Stomach (tissue), 9 donors: ENCODE measurements around the gene STX10. TPM values are rescaled to one million over a fixed set of nuclear protein-coding genes. Genes with fewer than 3 reads are reported as not detected.
A peak's percentile ranks its signal among the peaks of the same experiment; 100 is the strongest.

Experiments used
- DNase-seq, 2 donors: peaks; one replicate each; pipeline versions ENCODE4 v3.0.0 to v3.0.0-alpha.2; 2013 to 2019
- H3K27ac ChIP-seq, 5 donors: fragments of 200-600 bp in 4 of 5; sonication (generic) in 4 of 5; one replicate each; pipeline ENCODE4 v1.5.1; 2013 to 2019; ENCODE audit warnings: mild to moderate bottlenecking in 1 of 5, moderate library complexity in 1 of 5
- H3K27me3 ChIP-seq, 3 donors: fragments of 200-600 bp; sonication (generic); one replicate each; pipeline ENCODE4 v1.5.1; 2017 to 2019; ENCODE audit warnings: mixed run types in 1 of 3
- H3K36me3 ChIP-seq, 4 donors: fragments of 200-600 bp; sonication (generic); 1 replicate in 3 of 4; 2 replicates in 1 of 4; pipeline ENCODE4 v1.5.1; 2016 to 2019
- H3K4me1 ChIP-seq, 4 donors: fragments of 200-600 bp; sonication (generic); one replicate each; pipeline ENCODE4 v1.5.1; 2016 to 2019
- H3K4me3 ChIP-seq, 4 donors: fragments of 200-600 bp; sonication (generic) in 3 of 4; one replicate each; pipeline ENCODE4 v1.5.1; 2016 to 2019; ENCODE audit warnings: mild to moderate bottlenecking in 1 of 4
- H3K9me3 ChIP-seq, 4 donors: fragments of 200-600 bp; sonication (generic); one replicate each; pipeline ENCODE4 v1.5.1; 2016 to 2019
- CTCF ChIP-seq, 7 experiments: fragments of 450-650 bp in 4 of 7; fragments of 200-600 bp in 3 of 7; sonication (generic) in 3 of 7; IDR thresholded peaks; one replicate each; pipeline ENCODE4 v1.5.1; 2016 to 2019; ENCODE audit warnings: antibody characterized with exemption in 7 of 7, control low read depth in 2 of 7, mild to moderate bottlenecking in 1 of 7
- EP300 ChIP-seq: sonication (generic); formaldehyde crosslinking; IDR thresholded peaks from one replicate; pipeline ENCODE4 v1.6.1; 2017; ENCODE audit warnings: antibody characterized with exemption
- POLR2A ChIP-seq, 4 donors: fragments of 450-650 bp; IDR thresholded peaks; one replicate each; pipeline ENCODE4 v1.6.1; 2016; ENCODE audit warnings: antibody characterized with exemption in 4 of 4, control low read depth in 2 of 4, mild to moderate bottlenecking in 1 of 4, moderate library complexity in 1 of 4
- POLR2AphosphoS5 ChIP-seq, 3 donors: sonication (generic); formaldehyde crosslinking; IDR thresholded peaks; one replicate each; pipeline ENCODE4 v1.6.1; 2016; ENCODE audit warnings: antibody characterized with exemption in 3 of 3
- WGBS, 5 donors: extraction: QIAGEN DNeasy Blood & Tissue Kit in 3 of 5; methylation state at CpG; one replicate each; pipeline versions ENCODE4 v1.1.5 to v1.1.7; 2013 to 2018; 5-methylcytosine and 5-hydroxymethylcytosine counted together
- intact Hi-C: fragments of 100-400 bp; cut with DNase I; formaldehyde crosslinking; loops from one replicate; pipeline ENCODE4 v1.15.1; 2023; ENCODE audit warnings: low total_unique reads
- polyA plus RNA-seq, 3 donors: library from polyadenylated mRNA; stranded (reverse); fragments of 200-250 nt; gene quantifications; one replicate each; pipeline ENCODE4 v1.2.3, GENCODE V29; 2013
- total RNA-seq, 5 donors: library from RNA; depleted of rRNA; stranded (reverse); fragments of >200 nt; gene quantifications; one replicate each; pipeline versions ENCODE4 v1.1.0 to v1.2.3, GENCODE V29; 2014 to 2016
- donor health status: healthy with polysubstance abuse.
- donor health status: Bipolar disorder and iron deficiency.
- donor health status: healthy.

STX10 gene
- total and polyA plus RNA-seq, 8 donors = 20.4 to 942 (median 104) TPM

- Histone ChIP-seq H3K4me1 (peaks cover 29 to 49% (median 42%) of the 10 kb centered on the region in 4 donors), H3K4me3 (no peak overlapping the region), H3K36me3 (peaks cover 0 to 32% (median 15%) of the 10 kb centered on the region in 4 donors), H3K27ac (no peak overlapping the region), H3K9me3 (no peaks in the 10 kb centered on the region), H3K27me3 (no peaks in the 10 kb centered on the region)
- intact Hi-C loops = no loop called here
- TF ChIP-seq EP300 (no peak), CTCF (IDR thresholded peaks at IDR 0.05) (no peak), POLR2AphosphoS5 (IDR thresholded peaks at IDR 0.05) (no peak), POLR2A (IDR thresholded peaks at IDR 0.05) (no peak)
- WGBS, 5 donors = 74 to 81% (median 80%) methylated on average over 18 of the region's 18 CpGs
- DNase-seq = no peak
Observed at GRCh38 chr19:13121551-13122274, 28.5 kb downstream of the STX10 start.

GRCh38 chr19:13120817-13121216 lies 29.4 kb downstream of the STX10 start:
- Histone ChIP-seq H3K36me3 (peaks cover 0 to 27% (median 8%) of the 10 kb centered on the region in 4 donors), H3K4me1 (peaks cover 33 to 53% (median 47%) of the 10 kb centered on the region in 4 donors), H3K9me3 (no peaks in the 10 kb centered on the region), H3K27ac (no peak overlapping the region), H3K4me3 (no peak overlapping the region), H3K27me3 (no peaks in the 10 kb centered on the region)
- intact Hi-C loops = no loop called here
- WGBS, 5 donors = 66 to 78% (median 77%) methylated on average over 10 of the region's 10 CpGs
- no peak for DNase-seq
- no peak for TF ChIP-seq POLR2AphosphoS5 (IDR thresholded peaks at IDR 0.05)
- TF ChIP-seq EP300 = no peak
- no peak for TF ChIP-seq POLR2A (IDR thresholded peaks at IDR 0.05)
- TF ChIP-seq CTCF (IDR thresholded peaks at IDR 0.05) = no peak

- peak overlapping the region in 2 of 4 donors; percentile 96 to 100 for H3K4me3 ChIP-seq
Observed at GRCh38 chr19:13120031-13120430, 30.1 kb downstream of the STX10 start.

GRCh38 chr19:13119627-13120026 lies 30.5 kb downstream of the STX10 start:
- TF ChIP-seq EP300 (no peak), POLR2A (IDR thresholded peaks at IDR 0.05) (no peak), CTCF (IDR thresholded peaks at IDR 0.05) (no peak), POLR2AphosphoS5 (IDR thresholded peaks at IDR 0.05) (no peak)
- Histone ChIP-seq H3K4me3 (peak overlapping the region; percentile 86 to 100 (median 98)), H3K27me3 (no peaks in the 10 kb centered on the region), H3K27ac (peak overlapping the region in 2 of 5 donors; percentile 76 to 79), H3K9me3 (no peaks in the 10 kb centered on the region), H3K4me1 (peaks cover 37 to 64% (median 56%) of the 10 kb centered on the region in 4 donors), H3K36me3 (peaks cover 0 to 30% (median 11%) of the 10 kb centered on the region in 4 donors)
- intact Hi-C loops = no loop called here
- WGBS, 5 donors = 68 to 77% (median 72%) methylated on average over 8 of the region's 8 CpGs
- DNase-seq = no peak

More at GRCh38 chr19:13120031-13120430, 30.1 kb downstream of the STX10 start:
- no peak for DNase-seq
- 62 to 80% (median 75%) methylated on average over 9 of the region's 9 CpGs for WGBS, 5 donors
- no peaks in the 10 kb centered on the region for H3K9me3 ChIP-seq
- no peaks in the 10 kb centered on the region for H3K27me3 ChIP-seq
- peaks cover 0 to 30% (median 9%) of the 10 kb centered on the region in 4 donors for H3K36me3 ChIP-seq
- H3K4me1 ChIP-seq = peaks cover 37 to 61% (median 55%) of the 10 kb centered on the region in 4 donors
- TF ChIP-seq EP300 (no peak), POLR2AphosphoS5 (IDR thresholded peaks at IDR 0.05) (no peak), CTCF (IDR thresholded peaks at IDR 0.05) (no peak), POLR2A (IDR thresholded peaks at IDR 0.05) (no peak)
- peak overlapping the region in 1 of 5 donors; percentile 79 for H3K27ac ChIP-seq
- intact Hi-C loops = no loop called here
